HG02973 (cell line): ENCODE measurements around the gene PLXNB3.

Experiments
- ATAC-seq: cut with Tn5 transposase; IDR thresholded peaks from one replicate; pipeline ENCODE4 v1.9.1; 2021; ENCODE audit warnings: moderate library complexity; ENCODE audit not compliant: unreplicated experiment

Gene PLXNB3

GRCh38 chrX:153772316-153773217 lies 8.5 kb downstream of the PLXNB3 start:
- ATAC-seq, result no peak

- no peak for ATAC-seq
Observed at GRCh38 chrX:153773218-153773611, 9.2 kb downstream of the PLXNB3 start.

- no peak for ATAC-seq
Observed at GRCh38 chrX:153773741-153774575, 9.9 kb downstream of the PLXNB3 start.

- ATAC-seq, result no peak
Observed at GRCh38 chrX:153774576-153775292, 10.7 kb downstream of the PLXNB3 start.

- no peak for ATAC-seq
Observed at GRCh38 chrX:153775293-153776119, 11.5 kb downstream of the PLXNB3 start.

- ATAC-seq, result no peak
Observed at GRCh38 chrX:153776120-153776599, 12.1 kb downstream of the PLXNB3 start.

- ATAC-seq, result no peak
Observed at GRCh38 chrX:153776611-153777045, 12.6 kb downstream of the PLXNB3 start.

GRCh38 chrX:153777261-153778090 lies 13.4 kb downstream of the PLXNB3 start:
- ATAC-seq, result no peak

- no peak for ATAC-seq
Observed at GRCh38 chrX:153778181-153778580, 14.1 kb downstream of the PLXNB3 start.

GRCh38 chrX:153778684-153779101 lies 14.6 kb downstream of the PLXNB3 start:
- no peak for ATAC-seq

GRCh38 chrX:153779891-153780677 lies 16.0 kb downstream of the PLXNB3 start:
- ATAC-seq, result no peak

GRCh38 chrX:153780678-153781427 lies 16.8 kb downstream of the PLXNB3 start, which contains the start of gene SRPK3:
TSS of gene SRPK3 (plus strand) at chrX:153781041. CDS start at chrX:153781087, 46 bp downstream.
- ATAC-seq, result no peak

- no peak for ATAC-seq
Observed at GRCh38 chrX:153781428-153782047, 17.5 kb downstream of the PLXNB3 start.

GRCh38 chrX:153782313-153782712 lies 18.3 kb downstream of the PLXNB3 start:
- no peak for ATAC-seq

GRCh38 chrX:153782871-153783270 lies 18.8 kb downstream of the PLXNB3 start:
- no peak for ATAC-seq

GRCh38 chrX:153783378-153784013 lies 19.4 kb downstream of the PLXNB3 start:
- no peak for ATAC-seq
